ENCODE results near the gene ANKS4B. TPM values are rescaled to one million over a fixed set of nuclear protein-coding genes. Genes with fewer than 3 reads are reported as not detected.

The ANKS4B gene
- polyA plus RNA-seq, 1 donor from 2014 or later = not detected

GRCh38 chr16:21275529-21275928 is 42.0 kb downstream of the ANKS4B start:
- Histone ChIP-seq H3K27me3 (ENCODE audit: insufficient read depth, low read depth, low read length) (peaks cover 28% of the 10 kb centered on the region), H3K9ac (ENCODE audit: low read length) (no peak overlapping the region), H3K27ac (ENCODE audit: low read length) (no peak overlapping the region), H3F3A (ENCODE audit: insufficient read depth, low read length, poor library complexity, severe bottlenecking) (no peaks in the 10 kb centered on the region), H3K4me3 (ENCODE audit: low read length) (no peak overlapping the region), H3K9me3 (ENCODE audit: low read length) (no peaks in the 10 kb centered on the region), H4K20me1 (ENCODE audit: insufficient read depth) (no peaks in the 10 kb centered on the region), H3K4me2 (ENCODE audit: low read length) (no peak overlapping the region), H3K79me2 (replicated peaks; ENCODE audit: insufficient read depth, low read length) (no peaks in the 10 kb centered on the region), H2AFZ (ENCODE audit: low read depth, low read length) (no peak overlapping the region), H3K9me2 (ENCODE audit: insufficient read depth, low read length) (no peaks in the 10 kb centered on the region), H3K36me3 (ENCODE audit: insufficient read depth, low read length) (no peaks in the 10 kb centered on the region)
- TF ChIP-seq SMC3 (conservative IDR thresholded peaks at IDR 0.05; ENCODE audit: poor library complexity) = no peak
- no peak for TF ChIP-seq EP300 (conservative IDR thresholded peaks at IDR 0.05; ENCODE audit: poor library complexity, severe bottlenecking)
- TF ChIP-seq EZH2 (IDR thresholded peaks at IDR 0.05; ENCODE audit: borderline replicate concordance, insufficient read depth, low read length, poor library complexity, severe bottlenecking) = no peak
- no peak for TF ChIP-seq REST (IDR thresholded peaks at IDR 0.05; ENCODE audit: borderline replicate concordance)

GRCh38 chr16:21276090-21276489 is 42.6 kb downstream of the ANKS4B start:
- Histone ChIP-seq H2AFZ (ENCODE audit: low read depth, low read length) (no peak overlapping the region), H3F3A (ENCODE audit: insufficient read depth, low read length, poor library complexity, severe bottlenecking) (no peaks in the 10 kb centered on the region), H3K9me3 (ENCODE audit: low read length) (no peaks in the 10 kb centered on the region), H3K4me3 (ENCODE audit: low read length) (no peak overlapping the region), H3K9ac (ENCODE audit: low read length) (no peak overlapping the region), H3K4me2 (ENCODE audit: low read length) (no peak overlapping the region), H3K27me3 (ENCODE audit: insufficient read depth, low read depth, low read length) (peaks cover 28% of the 10 kb centered on the region), H3K79me2 (replicated peaks; ENCODE audit: insufficient read depth, low read length) (no peaks in the 10 kb centered on the region), H3K9me2 (ENCODE audit: insufficient read depth, low read length) (no peaks in the 10 kb centered on the region), H3K36me3 (ENCODE audit: insufficient read depth, low read length) (no peaks in the 10 kb centered on the region), H4K20me1 (ENCODE audit: insufficient read depth) (no peaks in the 10 kb centered on the region), H3K27ac (ENCODE audit: low read length) (no peak overlapping the region)
- no peak for TF ChIP-seq MXI1 (conservative IDR thresholded peaks at IDR 0.05; ENCODE audit: poor library complexity, severe bottlenecking)
- TF ChIP-seq CTCF (IDR thresholded peaks at IDR 0.05; ENCODE audit: poor library complexity, severe bottlenecking) = no peak
- no peak for TF ChIP-seq EP300 (conservative IDR thresholded peaks at IDR 0.05; ENCODE audit: poor library complexity, severe bottlenecking)
- no peak for TF ChIP-seq POLR2AphosphoS5 (IDR thresholded peaks at IDR 0.05)
- TF ChIP-seq TAF1 (IDR thresholded peaks at IDR 0.05; ENCODE audit: low read depth) = no peak
- TF ChIP-seq REST (IDR thresholded peaks at IDR 0.05; ENCODE audit: borderline replicate concordance) = no peak
- TF ChIP-seq EZH2 (IDR thresholded peaks at IDR 0.05; ENCODE audit: borderline replicate concordance, insufficient read depth, low read length, poor library complexity, severe bottlenecking) = no peak
- TF ChIP-seq SMC3 (conservative IDR thresholded peaks at IDR 0.05; ENCODE audit: poor library complexity) = no peak
- TF ChIP-seq RAD21 (conservative IDR thresholded peaks at IDR 0.05) = no peak
